ENCODE data around the gene WBP2NL. TPM values are rescaled to one million over a fixed set of nuclear protein-coding genes. Genes with fewer than 3 reads are reported as not detected.

WBP2NL gene
- total RNA-seq, 1 donor from 2014 or later, result not detected

- Mint-ChIP-seq H3K36me3 (peaks cover 27% of the 10 kb centered on the region), H3K4me1 (peaks cover 4% of the 10 kb centered on the region), H3K27me3 (ENCODE audit: insufficient read depth, low read depth) (no peaks in the 10 kb centered on the region), H3K4me3 (no peak overlapping the region), H3K27ac (no peak overlapping the region), H3K9me3 (no peaks in the 10 kb centered on the region)
- H3K4me3 ChIP-seq, result no peak overlapping the region
- H3F3A ChIP-seq (ENCODE audit: low read depth), result no peaks in the 10 kb centered on the region
- H3K79me2 ChIP-seq (ENCODE audit: low read depth), result no peaks in the 10 kb centered on the region
- H3K4me2 ChIP-seq, result no peak overlapping the region
- no peaks in the 10 kb centered on the region for H3K36me3 ChIP-seq
- H4K20me1 ChIP-seq (ENCODE audit: low read depth), result no peaks in the 10 kb centered on the region
- TF ChIP-seq EZH2 (IDR thresholded peaks at IDR 0.05), result no peak
- no peak for TF ChIP-seq CTCF (IDR thresholded peaks at IDR 0.05)
- TF ChIP-seq EZH2phosphoT487 (IDR thresholded peaks at IDR 0.05), result no peak
- H2AFZ ChIP-seq (replicated peaks), result no peak overlapping the region
- no peak overlapping the region for H3K9ac ChIP-seq
- DNase-seq (ENCODE audit: low spot score), result no peak
- no peaks in the 10 kb centered on the region for H3K4me1 ChIP-seq
- no peaks in the 10 kb centered on the region for H3K9me3 ChIP-seq (ENCODE audit: low read depth)
- no peaks in the 10 kb centered on the region for H3K27me3 ChIP-seq
- no peak overlapping the region for H3K27ac ChIP-seq
Measured at GRCh38 chr22:41987276-41987675, 11.3 kb upstream of the WBP2NL start.

GRCh38 chr22:41989246-41989645 is 9.3 kb upstream of the WBP2NL start:
- Histone ChIP-seq H3K27ac (no peak overlapping the region), H3F3A (ENCODE audit: low read depth) (no peaks in the 10 kb centered on the region), H2AFZ (replicated peaks) (no peak overlapping the region), H3K27me3 (no peaks in the 10 kb centered on the region), H3K9ac (no peak overlapping the region), H3K36me3 (no peaks in the 10 kb centered on the region), H3K4me1 (no peaks in the 10 kb centered on the region), H3K79me2 (ENCODE audit: low read depth) (no peaks in the 10 kb centered on the region), H4K20me1 (ENCODE audit: low read depth) (no peaks in the 10 kb centered on the region), H3K4me2 (no peak overlapping the region), H3K9me3 (ENCODE audit: low read depth) (no peaks in the 10 kb centered on the region), H3K4me3 (no peak overlapping the region)
- TF ChIP-seq CTCF (IDR thresholded peaks at IDR 0.05) (no peak), EZH2phosphoT487 (IDR thresholded peaks at IDR 0.05) (no peak), EZH2 (IDR thresholded peaks at IDR 0.05) (no peak)
- Mint-ChIP-seq H3K27ac (no peak overlapping the region), H3K36me3 (peaks cover 38% of the 10 kb centered on the region), H3K4me1 (no peaks in the 10 kb centered on the region), H3K4me3 (no peak overlapping the region), H3K9me3 (no peaks in the 10 kb centered on the region), H3K27me3 (ENCODE audit: insufficient read depth, low read depth) (peaks cover 4% of the 10 kb centered on the region)
- DNase-seq (ENCODE audit: low spot score), result no peak

GRCh38 chr22:41991111-41991510 is 7.5 kb upstream of the WBP2NL start:
- Histone ChIP-seq H3K4me1 (no peaks in the 10 kb centered on the region), H3K36me3 (no peaks in the 10 kb centered on the region), H3K4me2 (no peak overlapping the region), H3K9me3 (ENCODE audit: low read depth) (no peaks in the 10 kb centered on the region), H3K27me3 (no peaks in the 10 kb centered on the region), H2AFZ (replicated peaks) (no peak overlapping the region), H3K27ac (no peak overlapping the region), H4K20me1 (ENCODE audit: low read depth) (no peaks in the 10 kb centered on the region), H3K4me3 (no peak overlapping the region), H3F3A (ENCODE audit: low read depth) (no peaks in the 10 kb centered on the region), H3K79me2 (ENCODE audit: low read depth) (no peaks in the 10 kb centered on the region), H3K9ac (no peak overlapping the region)
- H3K9me3 Mint-ChIP-seq, result no peaks in the 10 kb centered on the region
- no peak overlapping the region for H3K4me3 Mint-ChIP-seq
- H3K27me3 Mint-ChIP-seq (ENCODE audit: insufficient read depth, low read depth), result peaks cover 4% of the 10 kb centered on the region
- peaks cover 39% of the 10 kb centered on the region for H3K36me3 Mint-ChIP-seq
- H3K4me1 Mint-ChIP-seq, result peaks cover 4% of the 10 kb centered on the region
- TF ChIP-seq EZH2phosphoT487 (IDR thresholded peaks at IDR 0.05) (no peak), CTCF (IDR thresholded peaks at IDR 0.05) (no peak), EZH2 (IDR thresholded peaks at IDR 0.05) (no peak)
- DNase-seq (ENCODE audit: low spot score), result no peak
- H3K27ac Mint-ChIP-seq, result no peak overlapping the region

Measured in neural progenitor cell (in vitro differentiated cells).